Measurements from ENCODE around the gene RRBP1.

The RRBP1 gene

DNA sequence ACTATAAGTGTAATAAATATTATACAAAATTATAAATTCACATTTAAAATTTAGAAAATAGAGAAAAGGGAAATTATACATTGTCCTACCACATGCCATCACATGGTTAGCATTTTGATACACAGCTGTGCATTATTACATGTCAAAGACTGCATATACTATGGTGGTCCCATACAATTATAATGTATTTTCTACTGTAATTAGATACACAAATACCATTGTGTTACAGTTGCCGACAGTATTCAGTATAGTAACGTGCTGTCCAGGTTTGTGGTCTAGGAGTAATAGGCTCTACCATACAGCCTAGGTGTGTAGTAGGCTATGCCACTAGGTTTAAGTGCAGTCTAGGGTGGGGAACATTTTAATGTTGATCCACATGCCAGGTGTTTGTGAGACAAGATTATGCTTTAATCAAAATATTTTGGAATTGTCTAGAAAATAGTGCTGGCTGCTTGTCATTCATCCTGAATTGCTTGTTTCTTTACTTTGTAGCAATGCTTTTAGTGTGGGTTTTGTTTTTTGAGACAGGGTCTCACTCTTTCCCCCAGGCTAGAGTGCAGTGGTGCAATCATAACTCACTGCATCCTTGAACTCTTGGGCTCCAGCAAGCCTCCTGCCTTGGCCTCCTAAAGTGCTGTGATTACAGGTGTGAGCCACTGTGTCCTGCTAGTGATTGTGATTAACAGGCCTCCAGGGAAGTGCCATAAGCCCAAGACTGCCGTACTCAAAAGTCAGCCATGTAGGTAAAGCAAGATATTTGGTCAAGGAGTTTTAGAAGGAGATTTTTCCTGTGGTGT is 73.1 kb downstream of the RRBP1 start:
- TF ChIP-seq, protein P1, sequence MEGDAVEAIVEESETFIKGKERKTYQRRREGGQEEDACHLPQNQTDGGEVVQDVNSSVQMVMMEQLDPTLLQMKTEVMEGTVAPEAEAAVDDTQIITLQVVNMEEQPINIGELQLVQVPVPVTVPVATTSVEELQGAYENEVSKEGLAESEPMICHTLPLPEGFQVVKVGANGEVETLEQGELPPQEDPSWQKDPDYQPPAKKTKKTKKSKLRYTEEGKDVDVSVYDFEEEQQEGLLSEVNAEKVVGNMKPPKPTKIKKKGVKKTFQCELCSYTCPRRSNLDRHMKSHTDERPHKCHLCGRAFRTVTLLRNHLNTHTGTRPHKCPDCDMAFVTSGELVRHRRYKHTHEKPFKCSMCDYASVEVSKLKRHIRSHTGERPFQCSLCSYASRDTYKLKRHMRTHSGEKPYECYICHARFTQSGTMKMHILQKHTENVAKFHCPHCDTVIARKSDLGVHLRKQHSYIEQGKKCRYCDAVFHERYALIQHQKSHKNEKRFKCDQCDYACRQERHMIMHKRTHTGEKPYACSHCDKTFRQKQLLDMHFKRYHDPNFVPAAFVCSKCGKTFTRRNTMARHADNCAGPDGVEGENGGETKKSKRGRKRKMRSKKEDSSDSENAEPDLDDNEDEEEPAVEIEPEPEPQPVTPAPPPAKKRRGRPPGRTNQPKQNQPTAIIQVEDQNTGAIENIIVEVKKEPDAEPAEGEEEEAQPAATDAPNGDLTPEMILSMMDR (IDR thresholded peaks at IDR 0.05; ENCODE audit: low read depth, low read length, missing control alignments): no peak

DNA sequence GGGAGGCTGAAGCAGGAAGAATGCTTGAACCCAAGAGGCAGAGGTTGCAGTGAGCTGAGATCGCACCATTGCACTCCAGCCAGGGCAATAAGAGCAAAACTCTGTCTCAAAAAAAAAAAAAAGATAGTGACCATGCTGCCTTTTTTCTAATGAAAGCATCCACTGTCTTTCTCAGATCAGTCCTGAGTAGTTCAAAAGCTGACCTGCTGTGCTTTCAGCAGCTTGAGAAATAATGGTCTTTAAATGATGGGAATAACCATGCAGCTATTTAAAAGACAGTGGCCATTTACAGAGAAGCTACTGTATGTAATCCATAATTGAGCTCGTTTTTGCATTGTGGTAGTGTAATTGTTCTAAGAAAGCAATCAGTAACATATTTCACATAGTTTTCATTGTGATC is 76.0 kb downstream of the RRBP1 start:
- DNase-seq (ENCODE audit: extremely low read depth, low read depth): no peak
- TF ChIP-seq, protein P1 (IDR thresholded peaks at IDR 0.05; ENCODE audit: low read depth, low read length, missing control alignments): no peak
- no peak overlapping the region for H3K4me3 ChIP-seq (replicated peaks; ENCODE audit: low read depth, low read length)

More for the DNA sequence above, 73.1 kb downstream of the RRBP1 start:
- DNase-seq (ENCODE audit: extremely low read depth, low read depth): no peak
- no peak overlapping the region for H3K4me3 ChIP-seq (replicated peaks; ENCODE audit: low read depth, low read length)

DNA sequence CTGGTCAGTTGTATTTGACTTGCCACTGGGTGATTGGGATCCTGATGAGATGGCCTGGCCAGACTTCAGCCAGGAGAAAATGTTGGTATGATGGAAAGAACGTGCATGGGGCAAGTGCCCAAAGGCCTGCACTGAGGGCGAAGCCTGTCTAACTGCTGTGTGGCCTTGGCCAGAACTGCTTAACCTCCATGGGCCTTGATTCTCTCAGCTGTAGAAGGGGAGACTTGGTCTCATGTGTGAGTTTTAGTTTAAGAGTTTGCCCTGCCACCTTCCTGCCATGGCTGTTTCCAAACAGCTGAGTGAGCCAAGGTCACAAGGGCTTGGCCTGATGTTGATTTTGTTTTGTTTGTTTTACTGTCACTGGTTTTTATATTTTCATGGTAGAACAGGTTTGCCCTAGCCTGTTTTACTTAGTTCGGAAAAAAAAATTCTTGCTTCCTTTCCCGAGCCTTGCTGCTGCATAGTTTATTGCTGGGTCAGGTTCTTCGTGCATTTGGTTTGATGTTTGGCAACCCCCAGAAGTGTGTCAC is 76.8 kb downstream of the RRBP1 start:
- no peak overlapping the region for H3K4me3 ChIP-seq (replicated peaks; ENCODE audit: low read depth, low read length)
- TF ChIP-seq, protein P1 (IDR thresholded peaks at IDR 0.05; ENCODE audit: low read depth, low read length, missing control alignments): no peak
- DNase-seq (ENCODE audit: extremely low read depth, low read depth): no peak

DNA sequence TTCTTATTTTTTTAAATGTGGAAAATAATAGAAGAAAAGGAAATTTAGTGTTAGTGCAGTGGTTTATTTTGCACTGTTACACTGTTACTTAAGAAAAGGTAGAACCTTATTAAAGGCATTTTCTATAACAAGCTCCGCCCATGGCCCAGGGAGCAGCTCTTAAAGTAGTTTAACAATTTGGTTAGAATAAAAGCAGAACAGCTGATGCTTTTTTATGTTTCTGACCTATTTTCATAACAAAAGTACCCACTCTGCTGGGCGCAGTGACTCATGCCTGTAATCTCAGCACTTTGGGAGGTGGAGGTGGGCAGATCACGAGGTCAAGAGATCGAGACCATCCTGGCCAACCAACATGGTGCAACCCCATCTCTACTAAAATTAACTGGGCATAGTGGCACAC is 79.5 kb downstream of the RRBP1 start:
- H3K4me3 ChIP-seq (replicated peaks; ENCODE audit: low read depth, low read length): no peak overlapping the region
- TF ChIP-seq, protein P1 (IDR thresholded peaks at IDR 0.05; ENCODE audit: low read depth, low read length, missing control alignments): no peak
- DNase-seq (ENCODE audit: extremely low read depth, low read depth): no peak

DNA sequence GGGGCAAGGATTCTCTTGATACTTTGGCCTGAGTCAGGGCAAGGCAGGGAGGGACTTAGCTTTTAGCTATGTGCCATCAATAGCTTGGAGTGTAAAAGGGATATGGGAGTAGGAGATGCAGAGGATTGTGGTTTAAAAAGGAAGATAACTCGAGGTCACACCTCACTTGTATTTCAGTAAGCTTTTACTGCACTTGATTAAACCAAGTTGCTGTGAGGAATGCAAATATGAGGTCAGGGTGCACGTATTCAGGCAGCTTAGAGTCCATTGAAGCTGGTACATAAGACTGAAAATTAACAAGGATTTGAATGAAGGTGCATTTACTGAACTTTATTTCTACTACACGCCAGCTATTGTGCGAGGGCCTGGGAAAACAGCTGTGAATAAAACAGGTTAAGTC is 80.1 kb downstream of the RRBP1 start:
- H3K4me3 ChIP-seq (replicated peaks; ENCODE audit: low read depth, low read length): no peak overlapping the region
- TF ChIP-seq, protein P1 (IDR thresholded peaks at IDR 0.05; ENCODE audit: low read depth, low read length, missing control alignments): no peak
- no peak for DNase-seq (ENCODE audit: extremely low read depth, low read depth)

DNA sequence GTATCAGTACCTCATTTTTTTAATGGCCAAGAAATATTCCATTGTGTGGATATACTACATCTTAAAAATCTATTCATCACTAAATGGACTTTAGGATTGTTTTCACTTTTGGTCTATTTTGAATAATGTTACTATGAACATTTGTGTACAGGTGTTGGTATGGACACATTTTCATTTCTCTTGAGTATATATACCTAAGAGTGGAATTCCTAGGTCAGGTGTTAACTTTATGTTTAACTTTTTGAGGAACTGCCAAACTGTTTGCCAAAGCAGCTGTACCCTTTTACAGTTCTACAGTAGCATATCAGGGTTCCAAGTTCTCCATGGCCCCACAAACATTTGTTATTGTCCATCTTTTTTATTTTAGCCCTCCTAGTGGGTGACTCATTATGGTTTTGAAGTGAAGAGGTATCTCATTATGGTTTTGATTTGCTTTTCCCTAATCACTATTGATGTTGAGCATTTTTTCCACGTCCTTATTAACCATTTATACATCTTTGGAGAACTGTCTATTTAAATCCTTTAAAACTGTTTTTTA is 84.0 kb downstream of the RRBP1 start:
- no peak overlapping the region for H3K4me3 ChIP-seq (replicated peaks; ENCODE audit: low read depth, low read length)
- TF ChIP-seq, protein P1 (IDR thresholded peaks at IDR 0.05; ENCODE audit: low read depth, low read length, missing control alignments): no peak
- DNase-seq (ENCODE audit: extremely low read depth, low read depth): no peak
